ENCODE results near the gene GNG8.
"Not testable (repeated sequence)": the region's sequence is repeated elsewhere in the genome, so short reads cannot be mapped to it uniquely, and the experiment has no call there.

GNG8 gene

DNA sequence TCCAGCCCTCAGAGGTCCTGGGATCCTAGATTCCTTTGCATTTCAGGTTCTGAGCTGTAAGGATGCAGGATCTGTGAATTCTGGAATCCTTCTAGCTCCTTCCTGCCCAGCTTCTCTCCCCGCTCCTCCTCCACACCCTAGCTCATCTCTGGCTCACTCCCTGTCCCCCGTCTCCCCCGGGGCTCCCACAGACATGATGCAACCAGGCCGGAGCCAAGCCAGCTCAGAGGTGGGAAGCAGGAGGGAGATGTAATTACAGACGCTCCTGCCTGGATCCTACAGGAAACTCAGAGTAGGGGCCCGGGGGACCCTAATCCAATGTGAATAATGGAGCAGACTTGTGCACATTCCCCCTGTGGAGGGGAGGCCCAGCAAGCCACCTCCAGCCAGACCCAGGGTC is 4.5 kb downstream of the GNG8 start:
- H2BK120ac ChIP-seq (ENCODE audit: low read depth, low read length) = no peak overlapping the region
- no peak overlapping the region for H2BK5ac ChIP-seq (ENCODE audit: low read length)
- no peak overlapping the region for H3K27ac ChIP-seq (ENCODE audit: low read depth, low read length)
- H2AK5ac ChIP-seq (ENCODE audit: low read length) = no peak overlapping the region
- H3K79me1 ChIP-seq (ENCODE audit: low read length) = no peaks in the 10 kb centered on the region
- WGBS (ENCODE audit: extremely low coverage, insufficient coverage, low lambda C conversion rate) = no CpG with 5 or more reads among the region's 6 CpGs
- no peaks in the 10 kb centered on the region for H3K36me3 ChIP-seq (ENCODE audit: control insufficient read depth, insufficient read depth, low read length)
- no peaks in the 10 kb centered on the region for H3K27me3 ChIP-seq (ENCODE audit: insufficient read depth, low read length, poor library complexity)
- H3K4ac ChIP-seq (ENCODE audit: low read depth, low read length) = no peak overlapping the region
- no peaks in the 10 kb centered on the region for H3K79me2 ChIP-seq (ENCODE audit: control insufficient read depth, insufficient read depth, low read length)
- H3K9ac ChIP-seq (ENCODE audit: low read length) = peak overlapping the region; percentile 1
- no peak overlapping the region for H3K4me2 ChIP-seq (ENCODE audit: low read length)
- H2BK15ac ChIP-seq (replicated peaks; ENCODE audit: low read depth) = no peak overlapping the region
- peaks cover 7% of the 10 kb centered on the region for H3K4me1 ChIP-seq (ENCODE audit: control insufficient read depth, low read depth, low read length)
- H3K56ac ChIP-seq (ENCODE audit: low read length) = peak overlapping the region; percentile 49
- no peak overlapping the region for H3K4me3 ChIP-seq (ENCODE audit: low read length)
- DNase-seq = no peak
- no peak overlapping the region for H4K5ac ChIP-seq (ENCODE audit: low read length)
- no peak overlapping the region for H4K8ac ChIP-seq (ENCODE audit: low read depth, low read length)
- H3K18ac ChIP-seq (ENCODE audit: low read length) = no peak overlapping the region
- H3K23ac ChIP-seq (ENCODE audit: low read length) = no peak overlapping the region

DNA sequence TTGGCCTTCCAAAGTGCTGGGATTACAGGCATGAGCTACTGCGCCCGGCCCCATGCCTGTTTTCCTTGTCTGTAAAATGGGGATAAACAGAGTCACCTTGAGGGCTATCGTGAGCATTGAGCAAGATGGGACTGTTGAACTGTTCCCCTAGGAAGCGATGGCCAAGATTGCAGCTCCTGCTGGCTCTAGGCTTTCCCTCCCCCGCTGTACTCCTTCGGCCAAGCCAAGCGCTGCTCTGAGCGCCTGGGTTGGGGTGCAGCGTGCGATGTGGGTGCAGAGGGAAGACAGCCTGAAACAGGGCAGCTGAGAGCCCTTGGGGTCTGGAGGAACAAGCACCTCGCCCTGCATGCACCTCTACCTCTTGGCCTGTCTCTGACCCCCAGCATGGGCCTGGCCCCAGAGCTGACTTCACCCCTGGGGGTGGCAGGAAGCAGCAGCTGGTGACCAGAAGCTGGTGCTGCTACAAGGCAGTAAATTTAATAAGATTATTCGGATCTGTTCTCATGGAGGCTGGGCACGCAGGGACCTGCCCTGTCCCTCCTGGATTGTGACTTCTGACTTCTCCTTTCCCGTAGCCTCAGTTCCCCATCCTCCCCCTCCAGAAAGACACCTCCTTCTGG is 5.3 kb downstream of the GNG8 start:
- no peak overlapping the region for H2BK15ac ChIP-seq (replicated peaks; ENCODE audit: low read depth)
- H3K4me2 ChIP-seq (ENCODE audit: low read length) = no peak overlapping the region
- no peak overlapping the region for H4K5ac ChIP-seq (ENCODE audit: low read length)
- no peak overlapping the region for H3K23ac ChIP-seq (ENCODE audit: low read length)
- peak overlapping the region; percentile 58 for H3K56ac ChIP-seq (ENCODE audit: low read length)
- no peak overlapping the region for H3K4me3 ChIP-seq (ENCODE audit: low read length)
- DNase-seq = no peak
- no peak overlapping the region for H4K8ac ChIP-seq (ENCODE audit: low read depth, low read length)
- H3K27me3 ChIP-seq (ENCODE audit: insufficient read depth, low read length, poor library complexity) = no peaks in the 10 kb centered on the region
- no peak overlapping the region for H3K27ac ChIP-seq (ENCODE audit: low read depth, low read length)
- H3K4me1 ChIP-seq (ENCODE audit: control insufficient read depth, low read depth, low read length) = peaks cover 6% of the 10 kb centered on the region
- no peak overlapping the region for H2AK5ac ChIP-seq (ENCODE audit: low read length)
- peak overlapping the region; percentile 6 for H3K9ac ChIP-seq (ENCODE audit: low read length)
- H3K4ac ChIP-seq (ENCODE audit: low read depth, low read length) = no peak overlapping the region
- no peaks in the 10 kb centered on the region for H3K36me3 ChIP-seq (ENCODE audit: control insufficient read depth, insufficient read depth, low read length)
- no peaks in the 10 kb centered on the region for H3K79me2 ChIP-seq (ENCODE audit: control insufficient read depth, insufficient read depth, low read length)
- WGBS (ENCODE audit: extremely low coverage, insufficient coverage, low lambda C conversion rate) = no CpG with 5 or more reads among the region's 14 CpGs
- H3K79me1 ChIP-seq (ENCODE audit: low read length) = no peaks in the 10 kb centered on the region
- H2BK120ac ChIP-seq (ENCODE audit: low read depth, low read length) = no peak overlapping the region
- no peak overlapping the region for H2BK5ac ChIP-seq (ENCODE audit: low read length)
- H3K18ac ChIP-seq (ENCODE audit: low read length) = no peak overlapping the region

DNA sequence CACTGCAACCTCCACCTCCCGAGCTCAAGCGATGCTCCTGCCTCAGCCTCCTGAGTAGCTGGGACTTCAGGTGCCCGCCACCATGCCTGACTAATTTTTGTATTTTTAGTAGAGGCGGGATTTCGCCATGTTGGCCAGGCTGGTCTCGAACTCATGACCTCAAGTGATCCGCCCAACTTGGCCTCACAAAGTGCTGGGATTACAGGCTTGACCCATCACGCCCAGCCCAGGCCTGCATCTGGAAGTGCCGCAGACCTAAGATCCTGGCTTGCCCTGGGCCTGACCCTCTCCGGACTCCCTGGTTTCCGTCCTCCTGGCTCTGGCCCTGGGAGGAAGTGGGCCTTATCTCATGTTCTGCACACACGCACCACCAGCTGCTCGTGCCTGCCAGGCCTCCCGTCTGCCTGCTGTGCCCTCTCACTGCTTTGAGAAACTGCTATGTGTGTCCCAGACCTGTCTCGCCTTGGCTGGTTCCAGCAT is 6.4 kb downstream of the GNG8 start:
- no peak overlapping the region for H2BK5ac ChIP-seq (ENCODE audit: low read length)
- peaks cover 6% of the 10 kb centered on the region for H3K4me1 ChIP-seq (ENCODE audit: control insufficient read depth, low read depth, low read length)
- H3K4ac ChIP-seq (ENCODE audit: low read depth, low read length) = no peak overlapping the region
- no CpG with 5 or more reads among the region's 15 CpGs for WGBS (ENCODE audit: extremely low coverage, insufficient coverage, low lambda C conversion rate)
- no peaks in the 10 kb centered on the region for H3K36me3 ChIP-seq (ENCODE audit: control insufficient read depth, insufficient read depth, low read length)
- H3K27me3 ChIP-seq (ENCODE audit: insufficient read depth, low read length, poor library complexity) = no peaks in the 10 kb centered on the region
- H3K23ac ChIP-seq (ENCODE audit: low read length) = no peak overlapping the region
- no peak overlapping the region for H2BK15ac ChIP-seq (replicated peaks; ENCODE audit: low read depth)
- no peak overlapping the region for H3K9ac ChIP-seq (ENCODE audit: low read length)
- no peaks in the 10 kb centered on the region for H3K79me1 ChIP-seq (ENCODE audit: low read length)
- no peak overlapping the region for H2BK120ac ChIP-seq (ENCODE audit: low read depth, low read length)
- peak; percentile 37 for DNase-seq
- no peaks in the 10 kb centered on the region for H3K79me2 ChIP-seq (ENCODE audit: control insufficient read depth, insufficient read depth, low read length)
- H3K4me2 ChIP-seq (ENCODE audit: low read length) = no peak overlapping the region
- no peak overlapping the region for H2AK5ac ChIP-seq (ENCODE audit: low read length)
- H3K56ac ChIP-seq (ENCODE audit: low read length) = peak overlapping the region; percentile 17
- no peak overlapping the region for H4K8ac ChIP-seq (ENCODE audit: low read depth, low read length)
- no peak overlapping the region for H3K4me3 ChIP-seq (ENCODE audit: low read length)
- H3K18ac ChIP-seq (ENCODE audit: low read length) = no peak overlapping the region
- no peak overlapping the region for H4K5ac ChIP-seq (ENCODE audit: low read length)
- H3K27ac ChIP-seq (ENCODE audit: low read depth, low read length) = no peak overlapping the region

DNA sequence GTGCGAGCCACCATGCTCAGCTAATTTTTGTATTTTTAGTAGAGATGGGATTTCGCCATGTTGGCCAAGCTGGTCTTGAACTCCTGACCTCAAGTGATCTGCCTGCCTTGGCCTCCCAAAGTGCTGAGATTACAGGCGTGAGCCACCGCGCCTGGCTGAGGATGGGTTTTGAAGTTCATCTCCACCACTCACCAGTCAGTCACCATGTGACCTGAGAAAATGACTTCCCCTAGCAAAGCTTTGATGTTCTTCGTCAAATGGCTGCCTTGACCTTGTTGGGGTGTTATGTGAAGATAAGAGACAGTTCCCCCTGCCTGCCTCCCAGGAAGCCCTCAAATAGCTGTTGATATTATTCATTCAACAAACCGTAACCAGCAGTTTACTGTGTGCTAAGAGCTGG is 7.0 kb downstream of the GNG8 start:
- H2BK120ac ChIP-seq (ENCODE audit: low read depth, low read length); H3K79me2 ChIP-seq (ENCODE audit: control insufficient read depth, insufficient read depth, low read length); H3K79me1 ChIP-seq (ENCODE audit: low read length); H4K5ac ChIP-seq (ENCODE audit: low read length); H3K18ac ChIP-seq (ENCODE audit: low read length); DNase-seq; H3K4me2 ChIP-seq (ENCODE audit: low read length); H3K23ac ChIP-seq (ENCODE audit: low read length); H3K56ac ChIP-seq (ENCODE audit: low read length); H3K36me3 ChIP-seq (ENCODE audit: control insufficient read depth, insufficient read depth, low read length); H3K27me3 ChIP-seq (ENCODE audit: insufficient read depth, low read length, poor library complexity); H3K9ac ChIP-seq (ENCODE audit: low read length); H2AK5ac ChIP-seq (ENCODE audit: low read length); H2BK15ac ChIP-seq (replicated peaks; ENCODE audit: low read depth); H4K8ac ChIP-seq (ENCODE audit: low read depth, low read length); H3K4me1 ChIP-seq (ENCODE audit: control insufficient read depth, low read depth, low read length); H3K27ac ChIP-seq (ENCODE audit: low read depth, low read length); H3K4me3 ChIP-seq (ENCODE audit: low read length); H2BK5ac ChIP-seq (ENCODE audit: low read length); H3K4ac ChIP-seq (ENCODE audit: low read depth, low read length): not testable (repeated sequence)
- no CpG with 5 or more reads among the region's 7 CpGs for WGBS (ENCODE audit: extremely low coverage, insufficient coverage, low lambda C conversion rate)

DNA sequence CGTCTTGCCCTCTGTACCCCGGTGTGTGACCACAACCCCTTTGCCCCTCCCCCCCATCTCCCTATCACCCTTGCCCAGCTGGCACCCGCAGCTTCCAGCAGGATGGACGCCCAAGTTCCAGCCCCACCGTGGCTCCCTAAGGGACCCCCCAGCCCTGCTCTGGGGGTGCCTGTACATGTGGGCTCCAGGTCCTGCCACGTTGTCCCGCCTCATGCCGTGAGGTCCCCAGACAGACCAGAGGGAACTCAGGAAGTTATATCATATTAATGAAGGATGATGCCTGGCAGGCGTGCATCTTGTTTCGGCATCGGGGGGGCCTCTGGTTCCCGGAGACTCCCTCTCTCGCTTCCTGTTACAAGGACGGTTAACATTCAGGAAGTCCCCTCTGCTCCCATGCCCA is 9.6 kb downstream of the GNG8 start:
- DNase-seq = no peak

DNA sequence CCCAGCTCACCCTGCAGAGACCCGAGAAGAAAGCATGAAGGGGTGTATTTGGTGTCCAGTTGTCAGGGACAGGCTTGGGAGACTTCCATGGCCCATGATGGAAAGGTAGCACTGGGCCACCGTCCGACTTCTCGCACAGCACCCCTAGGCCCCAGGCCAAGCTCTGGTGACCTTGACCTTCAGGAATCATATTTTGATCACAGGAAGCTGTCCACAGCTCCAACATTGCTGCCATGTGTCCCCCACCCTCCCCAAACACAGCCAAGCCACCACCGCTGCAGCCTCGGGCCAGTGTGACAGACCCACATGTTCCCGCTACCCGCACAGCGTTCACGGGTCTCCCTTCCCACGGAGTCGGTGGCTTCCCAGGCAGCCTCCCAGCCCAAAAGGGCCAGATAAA is 10.3 kb downstream of the GNG8 start:
- H2BK15ac ChIP-seq (replicated peaks; ENCODE audit: low read depth) = no peak overlapping the region
- H3K27ac ChIP-seq (ENCODE audit: low read depth, low read length) = no peak overlapping the region
- H3K79me2 ChIP-seq (ENCODE audit: control insufficient read depth, insufficient read depth, low read length) = no peaks in the 10 kb centered on the region
- H3K36me3 ChIP-seq (ENCODE audit: control insufficient read depth, insufficient read depth, low read length) = no peaks in the 10 kb centered on the region
- WGBS (ENCODE audit: extremely low coverage, insufficient coverage, low lambda C conversion rate) = no CpG with 5 or more reads among the region's 12 CpGs
- peaks cover 2% of the 10 kb centered on the region for H3K4me1 ChIP-seq (ENCODE audit: control insufficient read depth, low read depth, low read length)
- no peak overlapping the region for H3K23ac ChIP-seq (ENCODE audit: low read length)
- no peak overlapping the region for H3K9ac ChIP-seq (ENCODE audit: low read length)
- H3K4ac ChIP-seq (ENCODE audit: low read depth, low read length) = no peak overlapping the region
- H2AK5ac ChIP-seq (ENCODE audit: low read length) = no peak overlapping the region
- no peak overlapping the region for H2BK120ac ChIP-seq (ENCODE audit: low read depth, low read length)
- H4K8ac ChIP-seq (ENCODE audit: low read depth, low read length) = no peak overlapping the region
- H3K18ac ChIP-seq (ENCODE audit: low read length) = no peak overlapping the region
- no peak overlapping the region for H3K56ac ChIP-seq (ENCODE audit: low read length)
- H3K4me2 ChIP-seq (ENCODE audit: low read length) = no peak overlapping the region
- no peak overlapping the region for H3K4me3 ChIP-seq (ENCODE audit: low read length)
- no peaks in the 10 kb centered on the region for H3K27me3 ChIP-seq (ENCODE audit: insufficient read depth, low read length, poor library complexity)
- H3K79me1 ChIP-seq (ENCODE audit: low read length) = no peaks in the 10 kb centered on the region
- DNase-seq = no peak
- H4K5ac ChIP-seq (ENCODE audit: low read length) = no peak overlapping the region
- no peak overlapping the region for H2BK5ac ChIP-seq (ENCODE audit: low read length)

More for the DNA sequence above, 9.6 kb downstream of the GNG8 start:
- Histone ChIP-seq H3K4me3 (ENCODE audit: low read length) (no peak overlapping the region), H3K18ac (ENCODE audit: low read length) (no peak overlapping the region), H3K56ac (ENCODE audit: low read length) (no peak overlapping the region), H3K27me3 (ENCODE audit: insufficient read depth, low read length, poor library complexity) (no peaks in the 10 kb centered on the region), H3K79me2 (ENCODE audit: control insufficient read depth, insufficient read depth, low read length) (no peaks in the 10 kb centered on the region), H2BK5ac (ENCODE audit: low read length) (no peak overlapping the region), H3K4me1 (ENCODE audit: control insufficient read depth, low read depth, low read length) (peaks cover 7% of the 10 kb centered on the region), H3K23ac (ENCODE audit: low read length) (no peak overlapping the region), H3K27ac (ENCODE audit: low read depth, low read length) (no peak overlapping the region), H4K8ac (ENCODE audit: low read depth, low read length) (no peak overlapping the region), H2AK5ac (ENCODE audit: low read length) (no peak overlapping the region), H3K9ac (ENCODE audit: low read length) (no peak overlapping the region), H2BK120ac (ENCODE audit: low read depth, low read length) (no peak overlapping the region), H3K36me3 (ENCODE audit: control insufficient read depth, insufficient read depth, low read length) (no peaks in the 10 kb centered on the region), H3K79me1 (ENCODE audit: low read length) (no peaks in the 10 kb centered on the region), H3K4ac (ENCODE audit: low read depth, low read length) (no peak overlapping the region), H4K5ac (ENCODE audit: low read length) (no peak overlapping the region), H3K4me2 (ENCODE audit: low read length) (no peak overlapping the region), H2BK15ac (replicated peaks; ENCODE audit: low read depth) (no peak overlapping the region)
- WGBS (ENCODE audit: extremely low coverage, insufficient coverage, low lambda C conversion rate) = no CpG with 5 or more reads among the region's 14 CpGs

Measured in mesendoderm (in vitro differentiated cells).